Activated naive CD4-positive, alpha-beta T cell treated with anti-CD3 and anti-CD28 coated beads, Interleukin-2, amount 10 ng/mL, durations not matched to agents 7 days and 5 days (primary cell): Measurements from ENCODE around the gene VPS13D.
"Not testable (repeated sequence)": the region's sequence is repeated elsewhere in the genome, so short reads cannot be mapped to it uniquely, and the experiment has no call there.

Experiments used
- CTCF ChIA-PET: fragments of 350-600 bp; sonication (Branson Sonifier 250); formaldehyde crosslinking; loops from one replicate; lab custom pipeline; 2021; ENCODE audit warnings: antibody characterized with exemption; lab: Charles Lee
- DNase-seq: peaks from one replicate; pipeline ENCODE4 v3.0.0-alpha.2; 2020
- H3K27ac Mint-ChIP-seq: one replicate; pipeline ENCODE4 v1.8.0; 2021; ENCODE audit warnings: mild to moderate bottlenecking, moderate library complexity, mixed read lengths
- H3K27me3 Mint-ChIP-seq: one replicate; pipeline ENCODE4 v1.8.0; 2021; ENCODE audit warnings: mild to moderate bottlenecking, mixed read lengths
- H3K36me3 Mint-ChIP-seq: one replicate; pipeline ENCODE4 v1.8.0; 2021; ENCODE audit warnings: mixed read lengths
- H3K4me1 Mint-ChIP-seq: one replicate; pipeline ENCODE4 v1.8.0; 2021; ENCODE audit warnings: mixed read lengths
- H3K4me3 Mint-ChIP-seq: one replicate; pipeline ENCODE4 v1.8.0; 2021; ENCODE audit warnings: mild to moderate bottlenecking, moderate library complexity, mixed read lengths
- H3K9me3 Mint-ChIP-seq: one replicate; pipeline ENCODE4 v1.8.0; 2021; ENCODE audit warnings: mixed read lengths

VPS13D gene

DNA sequence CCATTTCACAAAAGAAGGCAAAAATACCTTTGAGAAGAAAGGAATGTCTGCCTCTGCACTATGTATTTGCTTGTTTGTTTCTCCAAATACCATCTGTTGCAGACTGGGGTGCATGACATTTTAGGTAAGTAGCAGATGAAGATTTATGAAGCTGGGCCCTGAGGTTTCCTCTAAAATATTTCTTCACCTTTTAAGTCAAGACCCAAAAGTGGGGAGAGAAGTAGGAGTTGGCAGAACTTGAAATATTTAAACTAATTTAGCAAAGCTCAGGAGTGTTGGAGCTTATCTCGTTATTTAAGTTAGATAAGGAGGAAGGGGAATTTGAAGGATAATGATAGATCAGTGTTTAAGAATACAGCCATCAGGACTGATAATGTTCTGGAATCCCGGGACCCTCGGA is 235.3 kb downstream of the VPS13D start:
- no peaks in the 10 kb centered on the region for H3K9me3 Mint-ChIP-seq
- H3K27me3 Mint-ChIP-seq, result no peaks in the 10 kb centered on the region
- no peak overlapping the region for H3K27ac Mint-ChIP-seq
- peaks cover 65% of the 10 kb centered on the region for H3K36me3 Mint-ChIP-seq
- DNase-seq, result no peak
- CTCF ChIA-PET, result no interaction called here
- H3K4me3 Mint-ChIP-seq, result no peak overlapping the region
- peaks cover 25% of the 10 kb centered on the region for H3K4me1 Mint-ChIP-seq

DNA sequence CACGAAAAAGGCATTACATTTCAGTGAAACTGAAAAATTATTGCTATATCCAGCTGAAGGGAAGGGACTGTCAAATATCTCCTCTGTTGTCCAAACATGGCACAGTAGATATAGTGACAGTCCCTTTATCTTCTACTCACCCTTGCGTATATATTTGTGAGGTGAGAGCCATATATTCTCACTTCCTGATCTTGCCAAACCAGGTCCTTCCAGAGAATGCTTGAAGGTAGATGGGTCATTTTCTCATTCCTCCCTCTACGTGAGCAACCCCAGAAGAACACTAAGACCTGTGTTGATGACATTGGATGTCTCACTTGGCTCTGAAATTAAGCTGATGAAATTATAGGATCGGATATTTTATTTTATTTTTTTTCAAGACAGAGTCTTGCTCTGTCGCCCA is 237.0 kb downstream of the VPS13D start:
- Mint-ChIP-seq H3K36me3 (peaks cover 55% of the 10 kb centered on the region), H3K27ac (no peak overlapping the region), H3K4me1 (peaks cover 36% of the 10 kb centered on the region), H3K4me3 (no peak overlapping the region), H3K27me3 (no peaks in the 10 kb centered on the region), H3K9me3 (no peaks in the 10 kb centered on the region)
- CTCF ChIA-PET, result no interaction called here
- DNase-seq, result no peak

DNA sequence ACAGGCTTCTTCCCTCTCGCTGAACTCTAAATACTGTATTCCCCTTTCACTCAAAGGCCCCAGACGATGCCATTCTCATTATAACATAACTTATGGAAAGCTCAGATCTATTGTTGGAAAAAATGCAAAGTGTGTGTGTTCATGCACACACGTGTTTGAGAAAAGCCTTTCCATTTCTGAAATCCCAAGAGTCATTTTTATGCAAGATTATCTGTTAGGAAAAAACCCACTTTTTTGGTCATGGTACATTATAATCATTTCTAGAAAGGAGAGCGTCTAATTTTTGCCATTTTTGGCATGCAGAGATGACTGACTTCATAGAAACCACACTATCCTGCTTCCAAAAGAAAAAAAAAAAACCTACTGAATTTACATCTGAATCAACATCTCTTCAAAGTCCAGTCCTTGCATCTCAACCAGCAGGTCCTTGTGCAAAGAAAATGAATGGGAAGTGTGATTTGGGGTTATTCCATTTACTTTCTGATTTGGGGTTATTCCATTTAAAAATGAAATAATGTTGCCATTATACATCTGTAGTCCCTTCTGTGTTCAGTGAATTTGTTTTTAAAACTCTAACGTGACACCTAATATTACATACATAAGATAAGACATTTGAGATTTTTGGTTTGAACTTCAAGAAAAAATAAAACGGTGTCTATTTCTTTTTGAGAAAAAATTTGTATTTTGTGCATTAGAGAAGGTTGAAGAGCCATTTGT is 237.9 kb downstream of the VPS13D start:
- Mint-ChIP-seq H3K4me1 (peaks cover 41% of the 10 kb centered on the region), H3K9me3 (no peaks in the 10 kb centered on the region), H3K27ac (no peak overlapping the region), H3K36me3 (peaks cover 58% of the 10 kb centered on the region), H3K27me3 (no peaks in the 10 kb centered on the region), H3K4me3 (no peak overlapping the region)
- CTCF ChIA-PET, result no interaction called here
- DNase-seq, result no peak

DNA sequence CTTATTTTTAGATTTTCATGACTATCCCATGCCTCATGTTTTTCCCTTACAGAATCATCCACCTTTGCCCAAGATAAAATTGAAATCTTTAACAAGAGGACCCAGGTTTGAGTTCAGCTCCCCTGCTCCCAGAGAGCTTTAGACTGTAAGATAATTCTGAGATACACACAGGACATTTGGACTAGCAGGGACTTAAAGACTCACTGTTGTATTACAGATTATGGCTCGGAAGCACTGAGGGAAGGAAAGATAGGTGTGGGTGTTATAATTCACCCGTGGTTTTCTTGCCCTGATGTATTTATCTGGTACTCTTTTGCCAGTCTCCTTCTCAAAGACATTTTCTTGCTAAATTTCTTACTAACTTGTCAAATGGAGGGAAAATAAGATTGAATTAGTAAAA is 238.5 kb downstream of the VPS13D start:
- peaks cover 57% of the 10 kb centered on the region for H3K36me3 Mint-ChIP-seq
- no peaks in the 10 kb centered on the region for H3K9me3 Mint-ChIP-seq
- no peak for DNase-seq
- H3K27ac Mint-ChIP-seq, result no peak overlapping the region
- CTCF ChIA-PET, result no interaction called here
- no peak overlapping the region for H3K4me3 Mint-ChIP-seq
- H3K4me1 Mint-ChIP-seq, result peaks cover 47% of the 10 kb centered on the region
- no peaks in the 10 kb centered on the region for H3K27me3 Mint-ChIP-seq

DNA sequence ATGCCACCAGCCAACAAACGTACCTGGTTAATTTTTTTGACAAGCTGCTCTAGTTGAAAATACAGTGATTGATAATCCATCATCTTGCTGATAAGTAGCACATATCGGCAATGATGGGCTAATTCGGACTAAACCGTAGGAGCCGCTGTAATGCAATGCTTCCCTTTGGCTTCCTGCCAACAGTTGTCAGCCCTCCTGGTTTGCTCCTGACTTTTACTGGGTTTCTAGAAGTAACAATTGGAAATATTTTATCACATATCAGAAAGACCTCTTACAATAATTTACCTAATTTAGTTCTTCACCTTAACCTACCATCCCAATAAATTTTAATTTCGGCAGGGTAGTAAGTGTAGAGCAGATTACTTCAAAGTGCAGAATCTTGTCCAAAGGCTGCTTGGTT is 239.7 kb downstream of the VPS13D start:
- Mint-ChIP-seq H3K27ac (no peak overlapping the region), H3K36me3 (peaks cover 60% of the 10 kb centered on the region), H3K4me3 (no peak overlapping the region), H3K27me3 (no peaks in the 10 kb centered on the region), H3K9me3 (no peaks in the 10 kb centered on the region), H3K4me1 (peaks cover 59% of the 10 kb centered on the region)
- no peak for DNase-seq
- CTCF ChIA-PET, result no interaction called here

DNA sequence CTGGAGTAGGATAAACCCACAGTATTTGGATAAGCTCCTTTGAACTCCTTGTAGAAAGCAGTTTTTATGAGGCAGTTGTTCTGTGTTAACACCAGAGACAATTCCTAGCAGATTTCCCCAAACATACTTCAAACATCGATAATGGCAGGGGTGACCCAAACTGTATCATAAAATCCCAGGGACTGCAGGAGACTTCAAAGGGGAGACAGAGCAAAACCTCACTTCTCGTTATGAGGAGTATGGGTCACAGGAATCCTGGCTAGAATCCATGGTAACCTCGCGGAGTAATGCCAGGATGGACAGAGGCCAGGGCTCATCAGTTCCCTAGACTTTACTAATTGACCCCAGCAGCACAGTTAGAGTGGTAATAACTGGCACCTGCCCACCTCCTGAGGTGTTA is 240.2 kb downstream of the VPS13D start:
- peaks cover 64% of the 10 kb centered on the region for H3K4me1 Mint-ChIP-seq
- CTCF ChIA-PET, result interaction anchor here (0.9 kb wide), 1 partner anchor 189 kb away, joined by 3 read pairs; no protein-coding TSS in a partner anchor
- no peaks in the 10 kb centered on the region for H3K27me3 Mint-ChIP-seq
- DNase-seq, result no peak
- peak overlapping the region; percentile 2 for H3K27ac Mint-ChIP-seq
- no peaks in the 10 kb centered on the region for H3K9me3 Mint-ChIP-seq
- H3K4me3 Mint-ChIP-seq, result no peak overlapping the region
- peaks cover 61% of the 10 kb centered on the region for H3K36me3 Mint-ChIP-seq

DNA sequence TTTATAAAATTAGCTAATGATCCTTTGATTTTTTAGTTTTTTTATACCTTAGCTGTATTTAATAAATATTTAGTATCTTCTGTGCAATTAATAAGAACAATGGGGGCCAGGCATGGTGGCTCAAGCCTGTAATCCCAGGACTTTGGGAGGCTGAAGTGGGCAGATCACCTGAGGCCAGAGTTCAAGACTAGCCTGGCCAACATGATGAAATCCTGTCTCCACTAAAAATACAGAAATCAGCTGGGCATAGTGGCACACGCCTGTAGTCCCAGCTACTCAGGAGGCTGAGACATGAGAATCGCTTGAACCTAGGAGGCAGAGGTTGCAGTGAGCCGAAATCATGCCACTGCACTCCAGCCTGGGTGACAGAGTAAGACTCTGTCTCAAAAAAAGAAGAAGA is 241.1 kb downstream of the VPS13D start:
- not testable (repeated sequence) for DNase-seq, H3K27ac Mint-ChIP-seq, H3K27me3 Mint-ChIP-seq, H3K4me3 Mint-ChIP-seq, H3K9me3 Mint-ChIP-seq
- Mint-ChIP-seq H3K36me3 (peaks cover 58% of the 10 kb centered on the region), H3K4me1 (peaks cover 73% of the 10 kb centered on the region)
- CTCF ChIA-PET, result interaction anchor here (0.9 kb wide), 1 partner anchor 188 kb away, joined by 3 read pairs; no protein-coding TSS in a partner anchor

DNA sequence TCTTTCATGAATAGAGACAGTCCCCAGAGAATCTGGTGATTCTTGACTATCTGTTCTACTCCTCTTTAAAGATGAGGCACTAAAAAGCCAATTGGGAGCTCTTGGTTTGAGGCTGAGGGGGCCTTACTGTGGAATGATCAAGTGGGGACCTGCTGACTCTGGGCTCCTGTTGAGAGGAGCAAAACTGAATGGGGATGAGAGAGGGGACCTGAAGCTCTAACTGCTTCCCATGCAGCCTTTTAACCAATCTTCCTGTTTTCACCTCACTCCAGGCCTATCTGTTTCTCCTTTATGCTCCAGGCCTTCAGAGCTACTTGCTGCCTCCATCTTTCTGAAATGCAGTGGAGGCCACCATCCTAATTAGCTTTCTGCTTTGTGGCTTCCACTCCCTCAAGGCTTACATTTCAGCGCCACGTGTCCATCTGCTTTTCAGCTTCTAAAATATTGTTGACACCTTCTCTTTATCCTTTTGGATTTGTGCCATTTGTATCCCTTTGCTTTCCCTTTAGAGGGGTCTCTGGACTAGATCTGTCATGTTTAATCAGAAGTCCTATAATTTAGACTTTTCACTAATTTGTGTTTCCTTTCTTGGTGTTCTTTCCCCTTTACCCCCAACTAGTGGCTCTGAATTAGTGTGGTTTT is 242.4 kb downstream of the VPS13D start:
- Mint-ChIP-seq H3K4me3 (peak overlapping the region; percentile 32), H3K9me3 (no peaks in the 10 kb centered on the region), H3K36me3 (peaks cover 64% of the 10 kb centered on the region), H3K27me3 (no peaks in the 10 kb centered on the region), H3K4me1 (peaks cover 85% of the 10 kb centered on the region), H3K27ac (peak overlapping the region; percentile 98)
- no peak for DNase-seq
- CTCF ChIA-PET, result interaction anchor here (0.7 to 1.8 kb wide), 3 partner anchors 23 to 38 kb away, joined by 3 to 6 read pairs (median 4); no protein-coding TSS in a partner anchor

DNA sequence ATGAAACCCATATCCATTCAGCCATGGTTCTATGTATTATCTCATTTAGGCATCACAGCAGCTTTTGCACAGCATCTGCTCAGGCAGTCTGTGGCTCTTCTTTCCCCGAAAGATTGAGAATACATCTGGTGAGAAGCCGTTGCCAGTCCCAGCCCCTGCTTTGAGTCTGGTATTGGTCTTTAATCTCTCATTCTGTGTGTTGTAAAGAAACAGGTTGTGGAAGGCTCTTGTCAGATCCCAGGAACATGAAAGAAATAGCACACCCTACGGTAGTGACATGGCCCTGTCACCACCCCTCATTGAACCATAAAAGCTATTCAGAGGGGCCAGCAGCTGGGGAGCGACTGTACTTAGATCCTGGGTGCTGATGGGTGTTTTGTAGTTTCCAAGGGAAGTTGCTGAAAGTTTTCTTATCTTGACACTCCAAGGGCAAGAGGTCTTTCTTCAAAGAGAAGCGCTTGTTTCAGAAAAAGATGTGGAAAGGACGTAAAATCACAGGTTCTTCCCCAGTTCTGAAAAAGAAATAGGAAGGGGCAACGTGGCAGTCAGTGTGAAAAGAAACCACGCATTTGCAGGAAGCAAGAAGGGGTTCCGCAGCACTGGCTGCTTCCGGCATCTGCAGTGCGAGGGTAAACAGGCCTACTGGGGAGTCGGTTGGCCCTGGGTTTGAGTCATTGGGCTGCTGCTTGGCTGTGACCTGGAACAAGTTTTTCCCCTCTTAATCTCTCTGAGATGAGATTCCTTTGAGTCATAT is 243.1 kb downstream of the VPS13D start:
- Mint-ChIP-seq H3K36me3 (peaks cover 63% of the 10 kb centered on the region), H3K9me3 (no peaks in the 10 kb centered on the region), H3K27ac (peak overlapping the region; percentile 98), H3K4me3 (peak overlapping the region; percentile 32), H3K27me3 (no peaks in the 10 kb centered on the region), H3K4me1 (peaks cover 85% of the 10 kb centered on the region)
- CTCF ChIA-PET, result interaction anchor here (1.4 to 1.8 kb wide), 3 partner anchors 20 to 35 kb away, joined by 3 to 6 read pairs (median 4); no protein-coding TSS in a partner anchor
- DNase-seq, result peak; percentile 74

DNA sequence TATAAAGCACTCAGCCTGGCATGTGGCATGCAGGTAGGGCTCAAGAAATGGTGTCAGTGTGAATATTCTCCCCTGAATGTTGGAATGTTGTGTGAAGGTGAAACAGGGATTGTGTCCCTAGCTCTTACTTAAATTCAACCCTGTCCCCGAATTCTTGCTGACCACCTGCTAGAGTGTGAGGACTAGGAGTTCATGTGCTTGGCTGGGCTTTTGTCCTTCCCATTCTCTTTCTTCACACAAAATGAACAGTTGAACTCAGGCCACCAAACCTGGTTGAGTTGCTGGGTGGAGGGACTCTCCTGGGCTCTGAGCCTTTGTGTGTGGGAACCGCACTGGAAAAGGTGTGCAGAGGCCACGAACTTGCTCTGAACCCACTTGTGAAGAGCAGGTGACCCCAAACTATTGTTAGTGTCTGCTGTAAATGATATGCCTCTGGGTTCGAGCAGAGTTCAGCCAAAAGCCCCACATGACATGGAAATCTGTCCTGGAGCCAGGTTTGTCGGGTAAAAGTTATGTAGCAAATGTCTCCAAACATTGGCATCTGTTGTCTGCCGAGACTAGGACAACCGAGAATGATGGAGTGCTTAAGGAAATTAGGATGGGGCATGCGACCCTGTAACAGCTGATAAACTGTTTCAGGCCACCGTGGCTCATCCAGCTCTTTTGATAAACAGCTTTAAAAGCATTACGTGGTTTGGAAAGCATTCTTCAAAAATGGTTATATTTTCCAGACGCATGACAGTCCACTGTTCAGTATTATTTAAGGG is 243.9 kb downstream of the VPS13D start:
- no peak overlapping the region for H3K4me3 Mint-ChIP-seq
- H3K27me3 Mint-ChIP-seq, result no peaks in the 10 kb centered on the region
- CTCF ChIA-PET, result interaction anchor here (1.4 kb wide), 1 partner anchor 21 kb away, joined by 3 read pairs; no protein-coding TSS in a partner anchor
- peaks cover 88% of the 10 kb centered on the region for H3K4me1 Mint-ChIP-seq
- H3K36me3 Mint-ChIP-seq, result peaks cover 65% of the 10 kb centered on the region
- no peaks in the 10 kb centered on the region for H3K9me3 Mint-ChIP-seq
- peak overlapping the region; percentile 98 for H3K27ac Mint-ChIP-seq
- DNase-seq, result no peak

DNA sequence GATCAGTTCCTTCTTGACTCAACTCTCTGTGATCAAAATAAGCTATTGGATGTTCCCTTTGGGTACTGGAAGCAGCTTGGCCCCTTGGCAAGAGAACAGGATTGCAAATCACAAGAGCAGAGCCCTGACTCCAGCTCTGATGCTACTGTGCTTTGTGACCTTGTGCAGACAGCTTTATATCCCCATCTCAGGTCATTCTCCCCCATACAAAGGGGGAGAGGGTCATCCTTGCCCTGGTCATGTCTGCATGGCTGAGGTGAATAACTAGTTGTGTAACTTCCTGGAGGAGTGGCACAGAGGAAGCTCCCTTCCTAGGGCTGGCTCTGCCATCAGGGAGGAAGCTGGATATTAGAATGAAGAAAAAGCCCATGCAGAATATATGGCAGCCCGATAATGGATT is 245.3 kb downstream of the VPS13D start:
- CTCF ChIA-PET, result interaction anchor here (1.0 to 1.7 kb wide), 2 partner anchors 26 to 32 kb away, joined by 3 to 6 read pairs; no protein-coding TSS in a partner anchor
- peaks cover 69% of the 10 kb centered on the region for H3K36me3 Mint-ChIP-seq
- H3K4me1 Mint-ChIP-seq, result peaks cover 95% of the 10 kb centered on the region
- no peaks in the 10 kb centered on the region for H3K9me3 Mint-ChIP-seq
- no peak overlapping the region for H3K4me3 Mint-ChIP-seq
- no peak for DNase-seq
- peak overlapping the region; percentile 87 for H3K27ac Mint-ChIP-seq
- H3K27me3 Mint-ChIP-seq, result no peaks in the 10 kb centered on the region

DNA sequence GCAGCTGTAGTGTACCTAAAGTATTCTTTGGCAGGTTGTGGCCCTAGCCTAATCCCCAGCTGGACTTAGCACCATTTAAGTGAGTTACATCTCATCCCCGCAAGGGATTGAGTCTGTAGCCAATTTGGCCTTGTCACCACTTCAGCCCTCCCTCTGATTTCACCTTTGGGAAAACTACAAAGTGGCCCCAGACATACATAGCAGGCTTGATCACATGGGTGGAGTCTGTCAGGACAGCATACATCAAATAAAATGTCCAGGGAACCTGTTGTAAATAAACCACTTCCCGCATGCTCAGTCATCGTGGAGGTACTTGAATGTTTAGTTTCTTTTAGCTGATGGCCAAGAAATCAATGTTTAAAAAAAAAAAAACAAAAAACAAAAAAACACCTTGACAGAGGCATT is 245.7 kb downstream of the VPS13D start:
- no peaks in the 10 kb centered on the region for H3K9me3 Mint-ChIP-seq
- H3K4me1 Mint-ChIP-seq, result peaks cover 96% of the 10 kb centered on the region
- DNase-seq, result no peak
- peak overlapping the region; percentile 31 for H3K4me3 Mint-ChIP-seq
- H3K27me3 Mint-ChIP-seq, result no peaks in the 10 kb centered on the region
- CTCF ChIA-PET, result interaction anchor here (1.0 to 1.7 kb wide), 4 partner anchors 14 to 144 kb away, joined by 3 to 6 read pairs (median 3); no protein-coding TSS in a partner anchor
- peaks cover 72% of the 10 kb centered on the region for H3K36me3 Mint-ChIP-seq
- H3K27ac Mint-ChIP-seq, result peak overlapping the region; percentile 87

DNA sequence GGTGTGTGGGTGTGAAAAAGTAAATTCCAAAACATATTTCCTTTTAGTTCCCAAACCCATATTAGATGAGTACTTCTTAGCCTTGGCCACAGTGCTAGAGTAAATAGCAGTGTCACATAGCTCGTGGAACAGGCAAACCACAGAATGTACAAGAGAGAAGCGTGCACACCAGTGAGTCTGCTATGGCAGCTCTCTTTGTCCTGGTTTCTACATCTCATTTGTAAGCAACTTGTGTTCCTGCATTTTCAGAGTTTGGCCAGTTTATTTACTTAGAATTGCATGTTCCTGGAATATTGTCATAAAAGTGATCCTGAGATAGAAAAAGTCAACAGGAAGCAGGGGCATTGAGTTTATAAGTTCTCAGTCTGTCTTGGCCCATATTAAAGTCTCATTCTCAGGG is 246.1 kb downstream of the VPS13D start:
- no peaks in the 10 kb centered on the region for H3K27me3 Mint-ChIP-seq
- H3K4me3 Mint-ChIP-seq, result no peak overlapping the region
- peaks cover 99% of the 10 kb centered on the region for H3K4me1 Mint-ChIP-seq
- no peaks in the 10 kb centered on the region for H3K9me3 Mint-ChIP-seq
- peaks cover 76% of the 10 kb centered on the region for H3K36me3 Mint-ChIP-seq
- CTCF ChIA-PET, result interaction anchor here (1.0 to 1.7 kb wide), 3 partner anchors 14 to 144 kb away, joined by 3 to 6 read pairs (median 3); no protein-coding TSS in a partner anchor
- peak; percentile 31 for DNase-seq
- peak overlapping the region; percentile 87 for H3K27ac Mint-ChIP-seq
